DMS 273 treated with DMSO at 0.1 percent for 48 hours (cell line): ENCODE data around the gene TSSC4.
A peak's percentile ranks its signal among the peaks of the same experiment; 100 is the strongest.
"Not testable (repeated sequence)": the region's sequence is repeated elsewhere in the genome, so short reads cannot be mapped to it uniquely, and the experiment has no call there.

ENCODE experiments used
- DNase-seq: peaks from one replicate; lab custom pipeline; 2025; lab: John Stamatoyannopoulos, UW

The TSSC4 gene

DNA sequence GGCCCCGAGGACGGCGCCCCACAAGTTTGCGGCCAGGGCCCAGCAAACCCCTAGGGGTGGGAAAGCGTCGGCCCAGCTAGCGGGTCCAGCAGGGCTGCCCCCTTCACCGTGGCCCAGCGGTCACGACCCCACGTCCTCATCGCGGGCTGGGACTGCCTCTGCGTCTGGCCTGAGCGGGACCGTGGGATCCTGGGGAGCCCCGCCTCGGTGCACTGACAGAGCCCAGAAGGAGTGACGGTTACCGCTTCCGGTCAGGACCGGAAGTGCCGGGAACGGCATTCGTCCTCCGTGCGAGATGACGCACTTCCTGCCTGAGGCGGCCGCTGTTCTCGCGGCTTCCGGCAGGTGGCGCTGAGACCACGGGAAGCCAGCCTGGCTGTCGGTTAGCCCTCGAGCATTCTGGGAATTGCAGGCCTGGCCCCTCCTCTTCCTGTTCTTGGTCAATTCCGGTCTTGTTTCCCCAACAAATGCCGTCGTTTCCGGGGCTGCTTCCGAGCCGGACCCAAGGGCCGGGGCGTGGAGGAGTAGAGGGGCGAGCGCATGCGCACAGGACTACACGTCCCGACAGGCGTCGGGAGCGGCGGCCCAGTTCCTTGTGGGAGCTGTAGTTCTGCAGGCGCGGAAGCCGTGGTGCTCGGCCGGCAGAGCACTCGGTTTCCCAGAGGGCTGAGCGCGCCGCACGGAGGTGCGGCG is at the start of gene TSSC4:
Gene TSSC4, plus strand, starts transcription at position 682 of the 693 bp plus-strand sequence. CDS start 1,884 bp downstream, outside the sequence.
- peak; percentile 98 for DNase-seq

DNA sequence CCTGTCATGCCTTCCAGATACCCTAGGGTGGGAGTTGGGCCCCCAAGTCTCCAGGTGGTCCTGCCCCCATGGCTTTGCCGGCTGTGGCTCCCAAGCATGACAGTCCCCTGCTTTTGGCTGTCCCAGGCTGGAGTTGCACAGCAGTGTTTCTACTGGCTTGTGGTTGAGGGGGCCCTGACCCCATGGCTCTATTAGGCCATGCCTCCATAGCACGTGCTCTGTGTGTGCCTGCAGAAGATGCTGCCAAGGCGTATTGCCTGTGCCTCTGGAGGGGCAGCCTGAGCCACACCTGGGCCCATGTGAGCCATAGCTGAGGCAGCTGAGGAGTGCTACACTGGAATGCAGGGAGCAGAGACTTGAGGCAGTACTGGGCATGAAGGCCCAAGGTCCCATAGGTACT is 48.8 kb upstream of the TSSC4 start:
- DNase-seq = no peak

DNA sequence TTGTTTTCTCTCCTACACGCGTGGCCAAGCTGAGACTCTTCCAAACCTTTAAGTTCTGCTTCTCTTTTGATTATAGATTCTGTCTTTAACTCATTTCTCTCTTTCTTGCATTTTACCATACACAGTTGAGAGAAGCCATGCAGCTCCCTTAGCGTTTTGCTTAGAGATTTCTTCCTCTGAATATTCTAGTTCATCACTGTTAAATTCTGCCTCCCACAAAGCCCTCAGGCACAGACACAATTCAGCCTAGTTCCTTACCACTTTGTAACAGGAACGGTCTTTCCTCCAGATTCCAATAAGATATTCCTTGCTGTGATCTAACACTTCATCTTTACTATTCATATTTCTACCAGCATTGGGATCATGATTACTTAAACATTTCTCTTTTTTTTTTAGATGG is 48.1 kb upstream of the TSSC4 start:
- DNase-seq = no peak

DNA sequence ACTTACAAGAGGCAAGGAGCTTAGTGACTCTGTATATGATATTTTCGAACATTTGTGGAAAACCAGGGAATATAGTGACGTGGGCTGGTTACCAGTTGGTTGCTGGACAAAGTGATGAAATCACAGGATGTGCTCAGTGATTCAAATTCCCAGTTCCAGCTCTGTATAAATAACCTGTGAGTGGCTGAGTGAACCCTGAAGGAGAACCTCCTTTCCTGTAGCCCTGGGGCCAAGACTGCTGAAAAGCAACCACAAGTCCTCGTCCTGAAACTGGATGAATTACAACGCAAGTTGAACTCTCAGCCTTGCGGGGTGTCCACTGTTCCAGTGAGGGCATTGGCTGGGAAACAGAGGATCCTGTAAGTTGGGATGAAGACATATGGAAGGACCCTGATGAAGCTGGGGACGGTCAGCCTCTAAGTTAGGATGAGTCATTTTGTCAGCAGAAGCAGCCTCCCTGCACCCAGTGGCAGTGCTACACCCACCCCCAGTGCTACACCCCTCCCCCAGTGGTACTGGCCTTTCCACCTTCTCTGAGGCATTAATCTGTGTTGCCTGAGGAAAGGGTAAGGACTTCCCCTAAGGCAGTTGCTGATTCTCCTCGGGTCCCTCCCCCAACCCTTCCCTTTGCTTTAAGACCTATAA is 45.4 kb upstream of the TSSC4 start:
- no peak for DNase-seq

DNA sequence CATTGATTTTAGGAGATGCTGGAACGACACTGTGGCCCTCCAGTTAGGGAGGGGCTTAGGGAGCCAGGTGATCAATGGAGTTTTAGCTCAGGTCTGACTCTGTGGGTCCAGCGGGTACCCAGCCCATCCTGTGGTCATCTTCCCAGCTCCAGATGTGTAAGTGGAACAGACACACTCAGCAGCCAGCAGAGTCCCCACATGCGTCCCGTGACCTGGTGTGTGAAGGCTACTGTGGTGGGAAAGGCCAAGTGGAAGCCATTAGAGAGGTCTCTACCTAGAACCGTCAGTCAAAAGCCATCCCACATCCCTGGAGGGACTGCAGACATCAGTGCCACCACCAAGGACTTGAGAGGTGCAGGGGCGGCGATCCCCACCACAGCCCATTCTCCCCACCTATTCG is 43.3 kb upstream of the TSSC4 start:
- no peak for DNase-seq

DNA sequence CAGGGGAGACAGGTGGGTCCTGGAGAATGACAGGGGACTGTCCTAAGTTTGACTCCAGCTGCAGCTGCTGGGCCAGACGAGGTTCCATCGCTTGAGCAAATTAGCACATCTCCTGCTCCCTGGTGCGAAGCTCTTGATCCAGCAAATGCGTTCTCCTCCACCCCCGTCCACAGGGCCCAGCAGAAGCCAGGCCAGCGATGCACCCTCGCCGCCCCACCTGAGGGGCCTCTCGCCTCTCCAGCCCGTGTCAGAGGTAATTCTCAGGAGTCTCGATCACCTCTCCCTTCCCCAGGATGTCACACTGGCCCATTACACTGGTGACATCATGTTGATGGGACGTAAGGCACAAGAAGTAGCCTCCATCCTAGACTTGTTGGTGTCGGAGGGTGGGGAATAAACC is 42.9 kb upstream of the TSSC4 start:
- not testable (repeated sequence) for DNase-seq

DNA sequence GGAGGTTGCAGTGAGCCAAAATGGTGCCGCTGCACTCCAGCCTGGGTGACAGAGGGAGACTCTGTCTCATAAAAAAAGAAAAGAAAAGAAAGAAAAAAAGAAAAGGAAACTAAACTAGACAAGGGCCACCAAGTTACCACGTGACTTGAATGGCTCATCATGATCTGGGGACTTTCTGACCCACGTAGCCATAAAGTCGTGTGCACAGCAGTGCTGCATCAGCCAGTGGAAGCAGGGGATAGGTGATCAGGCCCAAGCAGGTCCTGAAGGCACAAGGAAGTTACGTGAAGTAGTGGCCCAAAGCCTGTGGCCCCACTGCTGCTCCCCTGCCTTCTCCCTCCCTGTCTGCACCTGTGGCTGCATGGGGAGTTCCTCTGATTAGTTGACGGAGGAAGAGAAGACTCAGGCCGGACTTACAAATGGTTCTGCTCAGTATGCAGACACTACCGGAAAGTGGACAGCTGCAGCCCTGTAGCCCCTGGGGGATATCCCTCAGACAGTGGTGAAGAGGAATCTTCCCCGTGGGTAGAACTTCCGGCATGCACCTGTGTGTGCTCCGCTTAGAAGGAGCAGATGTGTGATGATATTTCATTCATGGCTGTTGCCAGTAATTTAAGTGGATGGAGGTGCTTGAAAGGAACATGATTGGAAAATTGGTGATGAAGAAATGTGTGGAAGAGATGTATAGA is 41.7 kb upstream of the TSSC4 start:
- no peak for DNase-seq

DNA sequence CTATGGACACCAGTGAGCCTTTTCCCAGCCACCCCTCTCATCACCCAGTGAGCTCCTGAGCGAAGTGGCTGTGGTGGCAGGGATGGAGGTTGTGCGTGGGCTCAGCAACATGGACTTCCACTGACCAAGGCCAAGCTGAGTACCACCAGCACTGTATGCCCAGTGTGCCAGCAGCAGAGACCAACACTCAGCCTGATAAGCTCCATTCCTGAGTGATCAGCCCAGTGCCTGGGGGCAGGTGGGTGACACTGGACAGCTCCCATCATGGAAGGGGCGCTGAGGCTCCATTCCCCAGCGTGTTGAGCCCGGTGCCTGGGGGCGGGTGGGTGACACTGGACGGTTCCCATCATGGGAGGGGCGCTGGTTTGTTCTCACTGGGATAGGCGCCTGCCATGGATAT is 41.0 kb upstream of the TSSC4 start:
- no peak for DNase-seq

DNA sequence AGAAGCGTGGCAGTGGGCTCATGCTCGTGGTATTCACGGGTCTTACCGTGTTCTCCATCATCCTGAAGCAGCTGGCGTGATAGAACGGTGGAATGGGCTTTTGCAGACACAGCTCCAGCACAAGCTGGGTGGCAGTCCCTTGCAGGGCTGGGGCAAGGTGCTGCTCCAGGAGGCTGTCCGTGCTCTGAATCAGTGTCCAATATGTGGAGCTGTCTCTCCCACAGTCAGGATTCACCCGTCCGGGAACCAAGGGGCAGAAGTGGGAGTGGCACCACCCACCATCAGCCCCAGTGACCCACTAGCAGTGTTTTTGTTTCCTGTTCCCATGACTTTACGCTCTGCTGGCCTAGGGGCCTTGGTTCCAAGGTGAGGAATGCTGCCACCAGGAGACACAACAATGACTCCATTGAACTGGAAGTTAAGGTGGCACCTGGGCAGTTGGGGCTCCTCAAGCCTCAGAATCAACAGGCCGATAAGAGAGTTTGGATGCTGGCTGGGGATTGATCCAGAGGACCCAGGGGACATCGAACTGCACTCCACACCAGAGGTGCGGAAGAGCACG is 40.4 kb upstream of the TSSC4 start:
- no peak for DNase-seq

DNA sequence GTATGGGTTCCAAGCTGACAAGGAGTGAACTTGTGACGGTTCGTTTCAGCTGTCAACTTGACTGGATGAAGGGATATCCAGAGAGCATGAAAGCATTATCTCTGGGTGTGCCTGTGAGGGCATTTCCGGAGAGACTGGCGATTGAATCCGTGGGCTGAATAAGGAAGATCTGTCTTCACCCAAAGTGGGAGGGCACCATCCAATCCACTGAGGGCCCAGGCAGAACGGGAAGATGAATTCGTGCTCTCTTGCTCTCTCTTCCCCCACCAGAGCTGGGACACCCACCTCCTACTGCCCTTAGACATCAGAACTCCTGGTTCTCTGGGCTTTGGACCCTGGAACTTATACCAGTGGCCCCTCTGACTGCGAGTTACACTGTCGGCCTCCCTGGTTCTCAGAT is 39.0 kb upstream of the TSSC4 start:
- DNase-seq = no peak

DNA sequence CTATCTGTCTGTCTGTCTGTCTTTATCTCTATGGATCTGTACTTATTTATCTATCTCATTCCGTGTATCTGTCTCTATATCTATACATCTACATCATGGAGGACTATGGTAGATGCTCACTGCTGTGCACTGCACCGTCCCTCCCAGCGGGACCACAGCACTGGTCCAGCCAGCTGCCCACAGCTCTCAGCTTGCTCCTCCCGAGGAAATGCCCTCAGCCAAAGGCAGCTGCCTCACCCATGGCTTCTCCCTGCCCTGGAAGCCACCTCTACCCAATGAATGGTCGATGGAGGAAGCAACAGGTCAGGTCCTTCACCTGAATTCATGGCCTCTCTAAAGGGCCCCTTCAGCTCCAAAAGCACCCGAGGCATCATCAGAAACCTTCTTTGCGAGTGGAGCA is 38.1 kb upstream of the TSSC4 start:
- DNase-seq = no peak

DNA sequence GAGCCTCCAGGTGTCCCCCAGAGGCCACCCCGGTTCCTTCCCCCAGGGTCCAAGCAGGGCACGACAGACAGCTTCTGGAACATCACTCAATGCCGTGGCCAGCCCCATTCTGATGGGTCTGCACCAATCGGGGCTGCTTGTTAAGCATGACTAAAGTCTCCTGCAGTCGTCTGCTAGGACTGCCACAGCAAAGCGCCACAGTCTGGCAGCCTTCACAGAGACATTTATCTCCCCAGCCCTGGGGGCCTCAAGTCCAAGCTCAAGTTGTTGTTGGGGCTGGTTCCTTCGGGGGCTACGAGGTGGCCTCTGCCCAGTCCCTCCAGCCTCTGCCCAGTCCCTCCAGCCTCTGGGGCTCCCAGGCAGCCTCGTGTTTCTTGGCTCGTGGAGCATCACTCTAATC is 37.4 kb upstream of the TSSC4 start:
- DNase-seq = no peak

DNA sequence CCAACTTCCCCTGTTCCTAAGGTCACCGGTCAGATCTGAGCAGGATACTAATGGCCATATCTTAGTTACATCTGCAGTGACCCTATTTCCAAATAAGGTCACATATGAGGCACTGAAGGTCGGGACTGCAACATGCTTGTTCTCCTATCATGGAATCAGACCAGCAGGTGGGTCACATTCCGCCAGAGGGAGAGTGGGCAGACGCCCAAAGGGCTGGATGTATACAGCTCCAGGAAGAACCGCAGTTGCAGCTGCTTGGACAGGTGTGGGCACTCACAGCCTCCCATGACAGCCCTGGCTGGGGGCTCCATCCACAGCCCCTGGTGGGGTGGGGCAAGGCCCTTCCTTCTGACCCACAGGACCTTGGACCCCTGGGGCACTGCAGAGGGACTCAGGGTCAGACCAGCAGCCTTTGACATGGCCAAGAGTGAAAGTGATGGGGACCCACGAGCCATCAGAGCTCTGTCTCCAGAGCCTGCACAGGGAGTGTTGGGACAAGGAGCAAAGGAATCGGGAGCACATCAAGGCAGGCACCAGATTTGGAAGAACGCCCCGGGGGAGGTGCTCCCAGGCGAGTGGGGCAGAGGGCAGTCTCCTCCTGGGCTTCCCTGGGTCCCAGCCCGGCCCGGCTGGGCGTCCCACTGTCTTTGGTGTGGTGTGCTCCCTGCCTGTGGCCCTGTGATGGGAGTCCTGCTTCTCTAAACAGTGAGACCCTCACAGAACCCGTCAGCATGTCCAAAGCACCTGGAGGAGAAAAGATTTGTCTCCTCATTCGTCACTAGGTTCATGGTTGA is 36.8 kb upstream of the TSSC4 start:
- DNase-seq = no peak

DNA sequence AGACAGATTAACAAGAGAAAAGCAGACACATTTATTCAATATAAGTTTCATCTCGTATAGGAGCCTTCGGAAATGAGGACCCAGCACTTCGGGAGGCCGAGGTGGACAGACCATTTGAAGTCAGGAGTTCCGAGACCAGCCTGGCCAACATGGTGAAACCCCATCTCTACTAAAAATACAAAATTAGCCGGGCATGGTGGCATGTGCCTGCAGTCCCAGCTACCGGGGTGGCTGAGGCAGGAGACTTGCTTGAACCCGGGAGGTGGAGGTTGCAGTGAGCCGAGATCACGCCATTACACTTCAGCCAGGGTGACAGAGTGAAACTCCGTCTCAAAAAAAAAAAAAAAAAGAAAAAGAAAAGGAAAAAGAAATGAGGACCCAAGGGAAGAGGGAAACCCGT is 36.2 kb upstream of the TSSC4 start:
- DNase-seq = not testable (repeated sequence)

DNA sequence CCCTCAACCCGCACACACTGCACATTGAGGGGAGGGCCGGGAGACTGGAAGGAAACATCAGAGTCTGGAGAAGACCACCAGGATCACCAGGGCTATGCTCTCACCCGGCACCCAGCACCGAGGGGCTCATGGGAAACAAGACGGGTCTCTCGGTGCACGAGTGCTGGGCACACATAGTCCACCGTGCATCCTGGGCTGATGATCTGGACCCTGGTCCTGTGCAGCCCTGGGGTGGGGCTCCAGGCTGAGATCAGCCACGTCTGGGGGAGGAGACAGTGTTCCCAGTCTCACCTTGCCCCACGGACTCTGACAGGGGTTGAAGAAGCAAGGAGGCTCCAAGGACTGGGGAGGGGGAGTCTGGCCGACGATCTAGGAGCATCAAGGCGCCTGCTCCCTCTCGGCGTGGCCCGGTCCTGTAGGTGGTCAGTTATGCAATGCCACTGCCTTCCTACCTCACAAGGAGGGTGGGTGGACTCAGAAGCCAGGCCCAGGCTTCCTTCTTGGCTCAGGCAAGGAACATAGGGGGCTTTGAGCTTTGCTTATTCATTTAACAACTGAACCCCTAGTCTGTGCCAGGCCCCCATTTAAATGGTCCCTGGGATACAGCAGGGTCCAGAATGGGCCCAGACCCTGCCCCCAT is 34.9 kb upstream of the TSSC4 start:
- DNase-seq = no peak

DNA sequence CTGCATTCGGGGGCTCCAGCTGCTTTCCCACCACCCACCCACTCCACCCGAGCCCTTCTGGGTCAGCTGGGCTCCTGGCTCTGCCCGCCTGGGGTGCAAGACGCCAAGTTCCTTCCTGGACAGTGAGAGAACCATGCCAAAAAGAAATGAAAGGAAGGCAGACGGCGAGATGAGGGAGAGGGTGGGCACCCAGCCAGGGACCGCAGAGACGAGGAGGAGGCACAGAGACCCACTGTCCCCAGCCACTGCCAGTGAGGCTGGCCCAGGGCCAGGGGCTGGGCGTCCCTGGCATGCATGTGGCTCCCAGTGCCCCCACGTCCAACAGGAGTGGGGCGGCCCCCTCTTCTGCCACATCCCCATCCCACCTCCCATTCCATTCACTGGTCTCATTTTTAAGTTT is 34.3 kb upstream of the TSSC4 start:
- no peak for DNase-seq

DNA sequence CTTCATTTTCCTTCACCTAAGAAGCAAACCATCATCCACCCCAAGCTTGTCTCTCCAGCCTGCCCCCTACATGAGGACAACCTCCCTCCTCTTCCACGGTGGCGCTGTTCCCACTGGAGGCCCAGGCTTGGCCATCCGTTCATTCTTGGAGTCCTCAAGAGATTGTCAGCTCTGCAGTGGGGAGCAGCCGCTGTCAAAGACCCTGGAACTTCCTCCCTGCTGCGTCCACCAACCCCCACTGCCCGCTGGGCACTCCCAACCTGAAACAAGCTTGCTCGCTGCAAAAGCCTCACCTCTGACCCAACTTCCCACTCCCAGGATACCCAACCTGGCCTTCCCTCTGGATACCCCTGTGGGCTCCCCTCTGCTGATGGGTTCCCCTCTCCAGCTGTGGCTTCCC is 33.8 kb upstream of the TSSC4 start:
- no peak for DNase-seq

DNA sequence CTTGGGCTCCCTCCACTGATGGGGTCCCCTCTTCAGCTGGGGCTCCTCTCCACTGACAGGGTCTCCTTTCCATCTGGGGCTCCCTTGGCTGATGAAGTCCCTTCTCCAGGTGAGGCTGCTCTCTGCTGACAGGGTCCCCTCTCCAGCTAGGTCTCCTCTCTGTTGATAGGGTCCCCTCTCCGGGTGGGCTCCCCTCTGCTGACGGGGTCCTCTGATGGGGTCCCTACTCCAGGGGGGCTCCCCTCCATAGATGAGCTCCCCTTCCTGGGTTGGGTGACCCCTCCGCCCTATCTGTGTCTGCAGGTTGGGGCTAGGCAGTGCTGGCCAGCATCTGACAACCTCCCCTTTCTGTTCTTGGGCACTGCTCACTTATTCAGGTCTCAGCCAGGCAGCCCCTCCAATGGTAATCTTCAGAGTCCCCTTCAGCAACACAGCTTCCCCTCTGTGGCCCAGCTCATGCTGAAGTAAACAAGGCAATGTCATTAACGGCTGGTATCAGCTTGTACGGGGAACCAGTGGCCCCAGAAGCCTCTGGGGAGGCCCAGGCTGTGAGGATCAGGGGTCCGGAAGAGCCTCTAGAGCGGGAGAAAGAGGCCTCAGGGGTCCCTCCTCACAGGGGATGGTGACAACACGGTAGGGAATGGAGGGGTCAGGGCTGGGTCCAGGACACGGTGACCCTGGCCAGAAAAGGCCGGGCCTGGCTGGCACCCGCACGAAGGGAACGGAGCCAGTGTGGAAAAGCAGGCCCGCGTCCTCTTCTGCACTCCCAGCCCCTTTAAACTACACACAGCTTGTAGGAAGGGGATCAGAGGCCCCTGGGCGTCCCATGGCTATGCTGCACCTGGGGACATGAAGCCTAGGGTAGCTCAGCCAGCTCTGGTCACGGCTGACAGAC is 33.0 kb upstream of the TSSC4 start:
- no peak for DNase-seq

DNA sequence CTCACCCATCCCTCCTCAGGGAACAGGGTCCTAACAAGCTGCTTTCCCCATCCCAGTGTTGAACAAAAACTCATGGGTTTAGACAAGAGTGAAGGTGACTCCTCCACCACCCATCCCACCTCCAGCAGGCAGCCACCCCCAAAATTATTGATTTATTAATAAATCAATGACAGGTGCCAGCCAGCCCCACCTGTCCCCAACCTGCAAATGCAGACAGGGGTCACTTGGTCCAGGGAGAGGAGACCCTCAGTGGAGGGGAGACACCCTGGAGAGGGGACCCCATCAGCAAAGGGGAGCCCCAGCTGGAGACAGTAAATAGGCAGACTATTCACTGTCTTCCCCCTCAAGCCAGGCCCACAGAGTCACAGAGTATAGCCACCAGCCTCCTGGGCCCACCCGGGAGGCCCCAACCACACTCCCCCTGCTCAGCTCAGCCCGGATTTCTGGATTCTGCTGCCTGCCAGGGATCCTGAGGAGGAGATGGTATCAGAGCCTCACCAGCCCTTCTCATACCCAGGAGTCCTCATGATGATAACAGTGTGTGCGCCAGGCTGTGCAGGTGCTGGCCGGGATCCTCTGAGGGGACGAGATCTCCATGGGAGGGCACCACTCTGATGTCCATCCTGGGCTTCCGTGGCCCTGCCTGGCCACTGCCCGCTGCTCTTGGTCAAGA is 32.2 kb upstream of the TSSC4 start:
- DNase-seq = no peak

DNA sequence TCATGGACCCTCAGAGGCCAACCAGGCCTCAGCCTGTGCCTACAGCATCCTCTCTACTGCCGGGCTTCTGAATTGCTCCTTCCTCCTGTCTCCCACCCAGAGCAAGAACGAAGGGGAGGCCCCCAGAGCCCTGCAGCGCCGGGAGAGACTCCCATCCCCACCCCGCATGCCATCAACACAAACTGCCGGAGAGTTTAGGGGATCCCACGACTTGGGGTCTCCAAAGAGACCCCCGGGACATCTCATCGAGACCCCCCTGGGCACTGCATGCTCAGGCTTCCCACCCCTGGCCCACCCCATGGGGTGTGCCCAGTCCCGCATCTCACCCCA is 31.7 kb upstream of the TSSC4 start:
- DNase-seq = no peak
